HG03066 (cell line): ENCODE measurements around the gene STON2.
A peak's percentile ranks its signal among the peaks of the same experiment; 100 is the strongest.

Experiments
- ATAC-seq: cut with Tn5 transposase; IDR thresholded peaks from one replicate; pipeline ENCODE4 v1.9.1; 2021; ENCODE audit warnings: low read depth; ENCODE audit not compliant: unreplicated experiment

Gene STON2

DNA sequence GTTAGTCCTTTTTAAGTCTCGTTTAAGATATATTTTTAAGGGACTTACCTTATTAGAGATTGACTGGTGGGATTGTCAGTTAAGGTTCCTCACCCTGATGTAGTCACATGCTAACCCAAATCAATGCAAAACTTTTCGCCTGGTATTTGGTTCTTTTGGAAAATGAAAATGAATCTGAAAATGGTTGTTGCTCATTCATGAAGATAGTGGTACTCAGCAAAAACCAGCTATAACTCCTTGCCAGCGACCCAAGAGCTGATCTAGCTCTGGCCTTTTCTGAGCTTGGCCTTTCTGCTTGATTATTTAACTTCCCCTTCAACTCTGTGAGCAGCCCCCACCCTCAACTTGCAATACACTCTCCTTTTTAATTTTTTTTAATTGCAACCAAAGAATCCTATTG, 94.4 kb downstream of the STON2 start:
- no peak for ATAC-seq

DNA sequence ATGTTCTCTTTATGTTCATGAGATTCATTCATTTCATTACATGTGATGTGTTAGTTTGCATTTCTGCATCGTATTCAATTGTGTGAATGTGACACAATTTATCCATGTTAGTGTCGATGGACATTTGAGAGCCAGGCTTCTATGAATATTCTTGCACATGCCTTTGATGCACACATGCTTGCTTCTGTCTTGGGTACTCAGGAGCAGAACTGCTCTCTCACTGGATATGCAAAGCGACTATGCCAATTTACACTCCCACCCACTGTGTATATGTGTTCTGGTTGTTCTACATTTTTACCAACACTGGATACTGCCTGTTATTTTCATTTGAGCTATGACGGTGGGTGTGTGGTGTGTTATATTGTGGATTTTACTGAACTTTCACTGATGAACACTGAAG, 95.1 kb downstream of the STON2 start:
- no peak for ATAC-seq

DNA sequence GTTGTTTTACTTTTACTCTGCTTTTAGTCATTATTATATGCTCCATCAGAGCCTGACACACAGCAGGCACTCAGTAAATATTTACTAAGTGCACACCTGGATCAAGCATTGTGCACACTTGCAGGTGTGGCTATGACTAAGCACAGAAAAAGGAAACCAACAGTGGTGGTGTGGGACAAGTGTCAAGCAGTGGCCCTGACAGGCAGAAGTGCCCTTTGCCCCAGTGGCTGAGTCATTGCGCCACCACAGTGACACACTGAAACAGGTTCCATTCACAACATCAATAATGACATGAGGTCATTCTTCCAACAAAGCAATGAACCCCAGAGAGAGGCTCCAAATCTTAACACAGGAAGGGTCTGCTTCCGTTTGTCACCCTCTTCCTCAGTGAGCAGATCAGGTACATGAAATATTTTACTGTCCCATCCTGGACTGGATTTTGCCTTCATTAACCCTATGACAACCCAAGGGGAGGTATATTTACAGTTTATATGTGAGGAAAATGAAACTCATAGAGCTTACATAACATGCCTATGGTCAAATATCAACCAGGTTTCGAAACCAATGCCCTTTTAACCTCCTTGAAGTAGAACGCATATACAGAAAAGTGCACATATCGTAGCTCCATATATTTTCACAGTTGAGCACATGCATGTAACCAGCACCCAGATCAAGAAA, 96.7 kb downstream of the STON2 start:
- peak; percentile 91 for ATAC-seq

DNA sequence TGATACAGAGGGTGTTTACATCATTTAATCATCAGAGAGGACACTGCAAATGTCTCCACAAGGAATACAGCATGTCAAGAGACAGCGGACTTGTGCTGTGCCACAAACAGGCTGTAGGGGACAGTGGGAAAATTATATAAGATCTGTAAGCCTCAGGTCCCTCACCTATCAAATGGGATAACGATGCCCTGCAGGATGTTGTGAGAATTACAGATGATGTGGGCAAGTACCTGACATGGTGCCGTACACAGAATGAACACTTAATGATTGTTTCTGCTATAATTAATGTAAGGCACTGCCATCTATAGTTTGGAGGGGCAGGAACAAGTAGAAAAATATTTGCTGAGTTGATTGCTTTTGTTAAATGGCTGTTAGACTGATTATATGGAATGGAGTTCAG, 97.5 kb downstream of the STON2 start:
- no peak for ATAC-seq

DNA sequence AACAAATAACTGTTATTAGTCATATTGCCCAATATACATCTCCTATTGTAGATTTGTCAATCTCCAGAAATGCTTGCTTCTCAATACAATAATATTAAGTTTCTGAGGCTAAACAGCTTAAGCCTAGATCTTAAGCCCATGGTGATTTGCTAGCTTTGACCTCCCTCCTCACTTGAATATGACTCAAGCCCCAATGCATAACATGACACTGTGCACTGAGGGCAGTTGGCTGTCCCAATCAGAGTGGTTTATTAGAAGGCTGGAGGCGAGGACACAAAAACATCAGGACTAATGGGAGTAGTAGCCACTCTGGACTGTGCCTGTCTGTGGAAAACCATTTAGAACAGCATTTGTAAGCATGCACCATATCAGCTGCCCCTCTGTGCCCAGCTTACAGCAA, 98.3 kb downstream of the STON2 start:
- no peak for ATAC-seq

DNA sequence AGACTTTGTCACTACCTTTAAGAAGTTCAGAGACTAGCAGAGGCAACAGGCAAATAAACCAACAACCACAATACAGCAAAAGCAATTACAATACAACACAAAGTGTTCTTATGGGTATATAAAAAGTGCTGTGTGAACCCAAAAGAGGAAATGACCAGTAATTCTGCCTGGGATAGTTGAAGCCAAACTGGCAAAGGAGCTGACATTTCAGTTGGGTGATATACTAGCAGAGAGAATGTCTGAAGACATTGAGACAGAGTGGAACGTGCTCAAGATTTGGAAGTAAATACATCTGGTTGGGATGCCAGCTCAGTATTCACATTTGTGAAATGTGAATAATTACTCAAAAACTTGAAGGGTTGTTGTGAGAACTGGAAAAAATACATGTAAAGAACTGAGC, 98.8 kb downstream of the STON2 start:
- ATAC-seq, result no peak

DNA sequence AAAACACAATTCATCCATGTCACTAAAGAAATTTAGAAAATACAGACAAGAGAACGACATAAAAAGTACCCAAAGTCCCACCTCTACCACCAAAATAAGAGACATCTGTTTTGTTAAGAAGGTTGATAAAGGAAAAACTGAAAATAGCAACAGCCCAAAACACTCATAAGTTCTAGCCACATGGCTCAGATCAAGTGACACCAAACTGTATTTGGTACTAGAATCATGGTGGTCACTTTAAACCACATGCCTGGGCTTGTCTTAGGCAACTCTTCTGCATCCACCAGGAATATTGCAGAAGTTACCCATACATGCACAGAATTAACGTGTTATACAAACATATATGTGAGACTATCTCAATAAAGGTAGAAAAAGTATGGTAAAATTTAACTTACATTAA, 101.2 kb downstream of the STON2 start:
- no peak for ATAC-seq

DNA sequence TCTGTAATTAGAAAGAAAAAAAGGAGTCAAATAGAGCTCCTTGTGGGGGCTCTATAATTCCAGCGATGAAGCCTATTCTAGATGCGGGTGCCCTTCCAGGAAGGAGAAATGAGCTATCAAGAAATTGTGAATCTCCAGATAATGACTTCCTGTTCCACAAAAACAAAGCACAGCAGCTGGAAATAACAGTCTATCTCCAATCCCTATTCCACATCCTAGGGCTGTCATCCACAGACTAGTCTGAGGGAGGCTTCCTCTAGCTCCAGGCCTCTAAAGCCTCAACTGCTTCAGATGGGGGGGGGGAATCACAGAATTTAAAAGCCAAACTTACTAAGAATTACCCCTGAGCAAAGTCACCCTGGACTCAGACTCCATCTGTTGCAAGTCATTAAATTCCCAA, 102.0 kb downstream of the STON2 start:
- no peak for ATAC-seq

DNA sequence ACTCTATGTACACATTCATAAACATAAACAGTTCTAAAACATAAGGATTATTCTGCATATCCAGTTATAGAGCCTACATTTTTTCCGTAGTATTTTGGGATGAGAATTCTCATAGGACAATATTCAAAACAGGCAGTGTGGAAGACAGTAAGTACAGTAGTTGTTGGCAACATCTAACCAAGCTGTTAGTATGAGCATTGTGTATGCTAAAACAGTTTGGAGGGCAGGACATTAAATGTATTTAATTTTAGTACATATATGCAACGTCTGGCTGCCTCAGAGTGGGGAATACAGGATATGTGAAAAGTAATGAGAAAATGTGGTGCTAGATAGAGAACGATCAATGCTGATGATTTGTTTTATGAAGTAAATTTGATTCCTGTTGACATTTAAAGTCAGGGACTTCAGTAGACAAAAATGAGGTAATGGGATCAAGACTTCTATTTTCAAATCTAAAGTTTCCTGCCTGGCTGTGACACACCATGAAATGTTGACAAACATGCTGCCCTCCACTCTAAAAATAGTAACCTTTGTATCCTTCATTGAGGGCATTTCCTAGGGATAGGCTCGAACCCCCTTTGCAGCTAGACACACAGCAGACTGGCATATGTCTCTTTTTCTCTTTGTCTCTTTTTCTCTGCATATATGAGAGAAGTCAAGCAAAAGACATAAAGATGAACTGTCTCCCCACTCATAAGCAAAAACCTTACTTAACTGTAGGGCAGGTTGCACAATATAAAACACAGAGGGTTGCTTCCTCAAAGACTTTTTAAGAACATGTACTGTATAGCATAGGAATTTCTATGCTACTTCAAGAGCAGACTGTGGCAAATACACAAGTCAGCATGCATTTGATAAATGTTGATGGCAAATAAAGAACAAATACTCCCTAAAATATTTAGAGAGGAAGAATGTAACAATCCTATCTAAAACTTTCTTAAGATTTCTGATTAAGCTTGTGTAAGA, 103.9 kb downstream of the STON2 start:
- ATAC-seq, result no peak

DNA sequence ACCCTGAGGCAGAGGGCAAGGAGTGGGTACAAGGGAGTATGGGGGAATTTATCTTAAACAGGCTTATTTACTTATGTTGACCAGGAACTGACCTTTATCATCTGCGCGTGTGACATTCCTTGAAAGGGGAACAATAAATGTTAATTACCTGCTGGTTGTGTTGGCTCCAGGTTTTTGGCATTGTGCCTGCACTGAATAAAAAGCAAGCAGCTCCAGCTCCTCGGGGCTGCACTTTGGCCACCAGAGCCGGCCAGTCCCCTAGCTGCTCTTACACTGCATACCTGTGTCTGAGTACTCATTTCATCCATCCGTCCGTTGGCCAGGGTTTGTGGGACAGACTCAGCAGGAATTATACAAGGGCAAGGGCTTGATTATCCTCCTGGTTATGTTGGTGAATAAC, 110.6 kb downstream of the STON2 start:
- ATAC-seq, result no peak

DNA sequence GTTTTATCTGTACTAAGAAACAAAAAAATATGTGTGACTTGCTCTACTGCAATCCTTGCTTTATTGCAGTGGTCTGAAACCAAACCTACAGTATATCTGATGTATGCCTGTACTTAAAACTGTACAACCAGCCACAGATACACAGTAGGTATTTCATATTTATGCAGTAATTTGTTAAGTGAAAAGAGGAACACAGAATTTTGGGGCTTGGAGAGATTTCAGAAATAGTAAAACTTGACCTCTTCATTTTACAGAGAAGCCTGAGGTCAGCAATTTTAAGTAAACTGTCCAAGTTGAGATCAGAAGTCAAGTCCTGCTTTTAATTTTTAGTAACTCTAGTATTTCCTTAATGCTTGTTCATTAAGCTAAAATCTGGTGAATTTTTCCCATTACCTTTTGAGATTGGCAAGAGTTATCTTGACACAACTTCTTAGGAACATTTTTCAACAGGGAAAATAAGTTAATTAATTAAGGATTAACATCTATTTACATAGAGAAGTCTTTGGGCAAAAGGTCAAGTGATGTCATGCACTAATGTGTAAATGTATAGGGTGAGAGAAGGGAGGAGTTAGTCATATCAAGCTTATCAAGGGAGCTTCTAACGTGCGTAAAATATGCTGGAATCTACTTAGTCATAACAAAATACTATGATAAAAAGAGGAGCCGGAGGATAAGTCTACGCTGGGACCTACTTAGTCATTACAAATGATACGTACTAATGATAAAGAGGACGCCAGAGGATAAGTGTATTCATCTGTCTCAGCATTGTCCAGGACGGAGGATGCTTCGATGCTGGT, 113.4 kb downstream of the STON2 start:
- ATAC-seq, result no peak

DNA sequence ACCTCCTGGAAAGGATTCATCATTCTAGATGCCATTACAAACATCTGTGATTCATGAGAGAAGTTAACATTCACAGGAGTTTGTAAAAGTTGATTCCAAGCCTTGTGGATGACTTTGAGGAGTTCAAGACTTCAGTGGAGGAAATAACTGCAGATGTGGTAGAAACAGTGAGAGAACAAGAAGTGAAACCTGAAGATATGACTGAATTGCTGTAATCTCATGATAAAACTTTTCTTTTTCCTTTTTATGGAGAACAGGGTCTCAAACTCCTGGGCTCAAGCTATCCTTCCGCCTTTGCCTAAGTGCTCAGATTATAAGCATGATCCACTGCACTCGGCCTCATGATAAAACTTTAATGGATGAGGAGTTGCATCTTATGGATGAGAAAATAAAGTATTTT, 114.9 kb downstream of the STON2 start:
- ATAC-seq, result no peak

DNA sequence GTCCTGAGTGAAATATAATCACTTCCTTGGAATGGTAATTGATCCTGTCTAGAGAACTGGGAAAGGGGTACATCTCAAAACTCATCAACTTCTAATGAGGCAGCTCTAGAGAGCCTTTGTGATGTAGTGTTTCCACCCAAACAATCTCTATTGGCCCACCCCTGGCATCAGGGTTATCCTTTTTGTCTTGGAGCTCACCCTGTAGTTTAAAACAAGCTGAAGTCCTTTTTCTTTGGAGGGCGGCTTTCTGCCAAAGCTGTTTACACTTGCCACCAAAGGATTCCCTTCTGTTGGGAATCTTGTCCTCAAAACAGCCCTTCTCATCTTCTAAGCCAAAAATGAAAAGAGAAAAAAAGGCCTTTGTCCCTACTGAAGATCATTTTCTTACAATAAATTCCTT, 118.8 kb downstream of the STON2 start:
- ATAC-seq, result no peak

DNA sequence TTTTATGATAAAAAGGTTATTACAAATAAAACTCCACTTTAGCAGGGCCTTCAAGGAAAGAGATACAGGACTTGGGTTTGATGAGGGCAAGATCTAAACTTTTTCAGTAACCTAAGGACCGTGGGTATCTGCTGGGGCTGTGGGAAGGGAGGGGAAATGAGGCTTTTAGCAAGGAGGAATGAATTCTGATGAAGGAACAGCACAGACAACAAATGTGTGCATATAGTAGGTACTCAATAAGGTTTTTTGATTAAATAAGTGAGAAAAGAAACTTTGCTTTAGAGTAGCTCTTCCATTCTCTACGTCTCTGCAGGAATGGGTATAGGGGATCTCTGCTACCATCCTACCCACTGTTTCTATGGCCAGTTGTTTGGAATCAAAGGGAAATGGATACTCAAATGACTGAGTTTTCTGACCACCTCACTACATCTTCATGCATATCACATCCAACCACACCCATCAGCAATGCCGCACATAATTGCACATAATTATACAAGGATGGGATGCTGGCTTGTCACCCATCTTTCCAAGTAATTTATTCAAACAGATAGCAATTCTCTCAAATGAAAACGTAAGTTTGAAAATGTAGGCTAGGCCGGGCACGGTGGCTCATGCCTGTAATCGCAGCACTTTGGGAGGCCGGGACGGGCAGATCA, 119.9 kb downstream of the STON2 start:
- ATAC-seq, result no peak

DNA sequence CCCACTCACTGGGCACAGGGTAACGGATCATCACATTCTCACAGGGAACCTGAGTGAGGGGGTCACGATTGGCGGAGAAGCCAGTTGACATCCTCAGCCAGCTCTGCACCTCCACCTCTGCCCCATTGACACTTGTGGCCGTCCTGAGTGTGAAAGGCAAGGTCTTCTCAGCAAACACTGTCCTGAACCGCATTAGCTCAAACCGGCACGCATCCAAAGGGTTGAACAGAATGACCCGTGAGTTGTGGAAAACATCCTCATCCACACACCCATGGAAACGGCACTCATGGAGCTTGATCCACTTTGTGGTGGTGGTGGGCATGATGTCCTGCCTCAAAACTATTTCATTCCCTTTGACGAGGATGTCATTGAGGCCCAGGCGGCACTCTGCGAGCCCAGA, 123.0 kb downstream of the STON2 start:
- no peak for ATAC-seq

DNA sequence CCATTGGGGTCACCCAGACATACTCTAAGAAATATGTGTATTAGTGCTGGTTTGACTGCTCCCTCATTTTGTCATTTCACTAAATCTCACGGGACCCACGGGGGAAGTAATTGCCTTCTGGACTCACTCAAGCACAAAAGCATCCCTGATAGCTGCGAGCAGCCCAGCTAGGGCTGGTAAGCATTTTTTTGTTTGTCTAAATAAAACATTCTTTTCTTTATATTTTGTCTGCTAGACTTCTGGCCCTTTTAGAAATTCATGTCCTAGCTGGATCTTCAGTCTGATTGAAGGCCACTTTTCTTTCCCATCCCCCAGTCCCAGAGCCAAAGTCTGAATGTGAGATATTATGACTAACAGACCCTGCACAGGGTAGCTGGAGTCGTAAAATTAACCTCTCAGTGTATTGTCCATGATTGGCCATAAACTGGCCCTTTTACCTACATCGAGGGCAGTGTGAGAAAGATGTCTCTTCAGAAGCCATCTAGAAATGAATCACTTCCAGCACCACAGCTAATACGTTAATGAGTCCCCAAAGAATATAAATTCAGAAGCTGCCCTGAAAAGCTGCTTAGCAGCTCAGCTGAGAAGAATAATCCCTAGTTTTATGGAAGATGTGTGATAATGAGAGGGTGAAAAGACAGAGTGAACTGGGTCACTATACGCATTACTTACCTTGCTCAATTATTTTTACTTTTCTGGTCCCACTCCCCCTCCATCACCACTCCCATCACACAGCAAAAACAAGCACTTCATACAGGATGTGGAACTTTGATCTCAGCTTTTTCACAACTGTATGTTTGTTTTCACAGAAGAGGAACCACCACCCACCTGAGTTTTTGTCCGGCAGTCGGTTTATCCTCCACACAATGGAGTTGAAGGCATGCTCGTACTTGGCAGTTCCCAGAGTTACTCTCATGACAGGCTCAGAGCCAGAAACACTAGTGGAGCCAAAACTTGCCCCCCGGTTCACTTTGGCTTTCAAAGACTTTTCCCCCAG, 123.8 kb downstream of the STON2 start:
- no peak for ATAC-seq

DNA sequence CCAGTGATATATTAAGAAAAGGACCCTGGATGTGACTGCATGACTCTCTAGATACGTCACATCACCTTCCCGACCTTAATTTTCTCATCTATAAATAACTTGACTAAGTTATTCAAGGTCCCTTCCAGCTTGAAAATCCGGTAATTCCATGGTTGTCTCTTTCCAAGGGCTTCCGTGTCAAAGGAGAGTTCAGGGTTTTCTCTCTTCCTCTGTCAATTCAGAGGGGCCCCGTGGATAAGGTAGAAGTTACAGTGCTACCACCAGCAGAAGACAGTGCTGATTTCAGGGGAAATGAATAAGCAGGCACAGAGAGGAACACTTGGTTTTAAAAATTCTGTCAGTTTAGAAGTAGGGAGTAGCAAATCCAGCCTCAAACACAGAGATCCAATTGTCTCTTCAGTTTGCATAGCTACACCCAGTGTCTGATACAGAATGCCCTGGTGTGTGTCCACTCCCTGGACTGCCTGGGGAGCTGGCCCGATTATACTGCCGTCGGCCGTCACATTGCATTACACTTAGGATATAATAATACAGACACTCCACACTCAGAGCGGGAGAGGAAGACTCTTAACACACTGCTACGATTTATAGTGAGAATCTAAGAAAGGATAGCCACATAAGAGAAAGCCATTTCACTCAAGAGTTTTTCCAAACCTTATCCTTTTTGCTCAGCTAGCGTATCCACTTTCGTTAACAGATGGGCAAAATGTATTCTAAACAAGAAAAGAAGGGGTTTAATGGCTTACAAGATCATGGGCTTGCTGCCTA, 124.6 kb downstream of the STON2 start:
- ATAC-seq, result no peak

DNA sequence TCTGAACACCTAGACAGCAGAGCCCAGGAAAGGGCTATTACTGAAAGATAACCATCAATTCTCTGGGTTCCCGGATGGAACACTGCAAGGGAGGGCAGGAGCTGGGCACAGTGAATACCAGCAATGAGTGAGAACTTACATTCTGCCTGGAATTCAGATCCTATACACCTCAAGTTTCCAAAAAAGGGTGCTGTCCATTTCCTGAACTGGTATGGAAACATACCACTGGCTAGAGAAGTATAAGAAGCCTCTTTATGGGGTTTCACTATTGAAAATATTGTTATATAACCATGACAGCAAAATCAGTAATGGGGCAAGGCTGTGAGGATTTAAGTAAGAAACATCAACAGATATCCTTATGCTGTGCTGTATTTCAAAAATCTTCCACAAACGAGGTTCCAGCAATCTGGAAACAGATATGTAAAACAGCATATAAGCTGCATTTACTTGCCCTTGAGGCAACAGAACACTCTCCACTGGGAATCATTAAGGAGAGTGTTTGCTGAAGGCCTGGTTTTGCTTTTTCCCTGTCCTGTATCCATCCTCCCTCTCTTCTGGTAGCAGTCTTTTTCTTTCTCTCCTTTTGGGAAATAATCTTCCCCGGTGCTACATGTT, 126.1 kb downstream of the STON2 start:
- ATAC-seq, result no peak
